Measurements from ENCODE around the gene STAT6.

GRCh38 chr12:57079821-57080220 is 31.3 kb downstream of the STAT6 start:
- no peak for TF ChIP-seq EZH2 (IDR thresholded peaks at IDR 0.05; ENCODE audit: borderline replicate concordance, low read depth, low read length, severe bottlenecking)
- TF ChIP-seq, protein P1, sequence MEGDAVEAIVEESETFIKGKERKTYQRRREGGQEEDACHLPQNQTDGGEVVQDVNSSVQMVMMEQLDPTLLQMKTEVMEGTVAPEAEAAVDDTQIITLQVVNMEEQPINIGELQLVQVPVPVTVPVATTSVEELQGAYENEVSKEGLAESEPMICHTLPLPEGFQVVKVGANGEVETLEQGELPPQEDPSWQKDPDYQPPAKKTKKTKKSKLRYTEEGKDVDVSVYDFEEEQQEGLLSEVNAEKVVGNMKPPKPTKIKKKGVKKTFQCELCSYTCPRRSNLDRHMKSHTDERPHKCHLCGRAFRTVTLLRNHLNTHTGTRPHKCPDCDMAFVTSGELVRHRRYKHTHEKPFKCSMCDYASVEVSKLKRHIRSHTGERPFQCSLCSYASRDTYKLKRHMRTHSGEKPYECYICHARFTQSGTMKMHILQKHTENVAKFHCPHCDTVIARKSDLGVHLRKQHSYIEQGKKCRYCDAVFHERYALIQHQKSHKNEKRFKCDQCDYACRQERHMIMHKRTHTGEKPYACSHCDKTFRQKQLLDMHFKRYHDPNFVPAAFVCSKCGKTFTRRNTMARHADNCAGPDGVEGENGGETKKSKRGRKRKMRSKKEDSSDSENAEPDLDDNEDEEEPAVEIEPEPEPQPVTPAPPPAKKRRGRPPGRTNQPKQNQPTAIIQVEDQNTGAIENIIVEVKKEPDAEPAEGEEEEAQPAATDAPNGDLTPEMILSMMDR (IDR thresholded peaks at IDR 0.05; ENCODE audit: extremely low read depth in 1 of 2, insufficient read depth in 1 of 2, low read depth in 1 of 2, low read length in 2 of 2) = no peak
- no peak for TF ChIP-seq POLR2AphosphoS5 (IDR thresholded peaks at IDR 0.05; ENCODE audit: insufficient read depth, low read depth, low read length)
- no peak for TF ChIP-seq POLR2A (IDR thresholded peaks at IDR 0.05; ENCODE audit: low read depth, low read length)
- no peak for TF ChIP-seq GATA2 (IDR thresholded peaks at IDR 0.05; ENCODE audit: insufficient read depth, insufficient read length, low read depth, low read length)
- TF ChIP-seq MAX (IDR thresholded peaks at IDR 0.05; ENCODE audit: insufficient read depth, insufficient read length) = no peak

All from endothelial cell of umbilical vein (primary cell).